Ovary (tissue), 3 donors: ENCODE results near the gene NABP1.

ENCODE experiments used
- CTCF ChIP-seq, 3 donors: fragments of 450-650 bp in 2 of 3; fragments of 200-600 bp in 1 of 3; IDR thresholded peaks; one replicate each; pipeline versions ENCODE4 v1.5.1 to v1.8.0; 2016 to 2022; ENCODE audit warnings: antibody characterized with exemption in 3 of 3, mild to moderate bottlenecking in 1 of 3
- POLR2A ChIP-seq: fragments of 450-650 bp; IDR thresholded peaks from one replicate; pipeline ENCODE4 v1.6.1; 2017; ENCODE audit warnings: antibody characterized with exemption, mild to moderate bottlenecking, moderate library complexity
- donor health status: DM: no; HTN: no; CAD: no.

GRCh38 chr2:191636586-191636985 is 41.4 kb upstream of the NABP1 start:
- TF ChIP-seq CTCF (IDR thresholded peaks at IDR 0.05) (no peak), POLR2A (no peak)
